Inflammatory macrophage (primary cell): ENCODE measurements around the gene PGBD5.
A peak's percentile ranks its signal among the peaks of the same experiment; 100 is the strongest.

Source experiments
- DNase-seq, 2 donors: peaks; one replicate each; pipeline ENCODE4 v3.0.0-alpha.2; 2020 to 2022

The PGBD5 gene

GRCh38 chr1:230321341-230321740, 104.8 kb downstream of the PGBD5 start:
- DNase-seq: no peak

- DNase-seq: no peak
Observed at GRCh38 chr1:230320804-230321203, 105.3 kb downstream of the PGBD5 start.

- no peak for DNase-seq
Observed at GRCh38 chr1:230319014-230319747, 107.0 kb downstream of the PGBD5 start.

DNA sequence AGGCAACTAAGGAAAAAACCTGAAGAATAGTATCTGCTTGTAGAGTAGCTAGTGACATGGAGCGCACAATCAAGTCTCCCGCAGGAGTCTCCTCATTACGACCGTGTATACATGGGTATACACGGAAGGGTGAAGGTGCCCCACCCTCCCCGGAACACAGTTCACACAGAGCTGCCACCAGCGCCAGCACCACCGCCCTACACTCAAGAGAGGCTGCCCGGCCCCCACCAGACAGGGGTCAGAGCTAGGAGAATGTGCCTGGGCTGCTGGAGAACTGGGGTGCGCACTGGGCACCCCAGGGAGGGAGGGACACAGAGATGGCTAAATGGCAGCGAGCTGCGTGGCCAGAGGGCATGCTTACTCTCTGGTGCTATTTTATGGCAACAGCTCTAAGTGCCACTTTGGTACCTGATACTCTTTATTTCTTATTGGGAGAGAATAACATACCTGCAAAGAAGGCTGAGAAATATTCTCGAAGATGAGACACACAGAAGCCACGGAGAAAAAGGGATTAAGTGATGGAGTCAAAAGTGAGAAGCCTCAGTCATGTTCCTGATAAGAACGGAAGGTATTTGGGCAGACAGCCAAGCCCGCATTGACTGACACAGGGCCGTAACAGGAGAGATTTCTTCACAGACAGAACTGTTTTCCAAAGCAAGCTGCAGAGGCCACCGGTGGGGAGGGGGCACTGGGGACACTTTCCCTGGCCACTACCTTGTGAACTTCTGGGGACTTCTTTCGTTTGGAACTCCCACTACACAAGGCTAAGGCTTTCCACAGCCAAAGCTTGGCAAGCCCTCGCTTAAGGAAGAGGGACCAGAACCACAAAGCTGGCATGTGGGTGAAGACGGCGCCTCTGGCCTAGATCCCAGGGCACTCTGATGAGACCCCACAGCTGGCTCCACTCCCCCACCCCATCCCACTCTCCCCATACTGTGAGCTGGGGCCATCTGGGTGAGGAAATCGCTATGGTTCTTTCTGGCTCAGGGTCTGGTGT, 108.0 kb downstream of the PGBD5 start:
- no peak for DNase-seq

DNA sequence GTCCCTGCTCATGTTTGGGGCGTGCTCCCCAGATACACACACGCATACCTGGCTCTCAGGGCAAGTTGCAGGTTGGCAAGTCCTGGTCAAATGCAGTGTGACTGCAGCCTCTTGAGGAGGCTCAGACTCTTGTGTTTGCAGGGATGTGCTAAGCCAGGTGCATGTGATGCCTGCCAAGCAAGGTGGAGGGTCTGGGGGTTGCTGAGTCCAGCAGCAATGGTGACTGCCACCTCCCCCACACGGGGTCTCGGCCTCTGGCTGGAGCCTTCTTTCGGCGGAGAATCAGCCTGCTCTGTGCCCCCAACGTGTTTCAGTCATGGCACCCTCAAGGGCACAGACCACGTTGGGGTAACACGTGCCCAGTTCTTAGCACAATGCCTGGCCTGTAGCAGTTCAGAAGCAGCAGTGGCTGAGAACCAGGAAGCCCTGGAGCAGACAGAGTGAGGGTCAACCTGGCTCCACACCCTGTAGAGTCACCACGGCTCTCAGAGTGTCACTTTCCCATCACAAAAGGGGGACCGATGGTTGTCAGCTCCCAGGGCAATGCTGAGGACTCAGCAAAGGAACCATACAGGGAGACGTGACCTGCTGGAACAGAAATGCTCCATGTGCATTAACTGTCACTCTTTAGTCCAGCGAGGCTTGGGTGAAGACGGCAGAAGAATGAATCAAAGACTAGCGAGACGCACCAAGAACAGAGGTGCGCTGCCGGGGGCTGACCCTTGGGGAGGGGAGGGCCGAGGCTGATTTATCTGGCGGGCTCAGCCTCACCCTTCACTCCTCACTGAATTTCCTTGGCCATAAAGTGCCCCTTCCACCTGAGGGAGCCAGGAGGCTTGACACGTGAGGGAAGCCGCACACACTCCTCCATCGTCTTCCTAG, 109.0 kb downstream of the PGBD5 start:
- DNase-seq: no peak

DNA sequence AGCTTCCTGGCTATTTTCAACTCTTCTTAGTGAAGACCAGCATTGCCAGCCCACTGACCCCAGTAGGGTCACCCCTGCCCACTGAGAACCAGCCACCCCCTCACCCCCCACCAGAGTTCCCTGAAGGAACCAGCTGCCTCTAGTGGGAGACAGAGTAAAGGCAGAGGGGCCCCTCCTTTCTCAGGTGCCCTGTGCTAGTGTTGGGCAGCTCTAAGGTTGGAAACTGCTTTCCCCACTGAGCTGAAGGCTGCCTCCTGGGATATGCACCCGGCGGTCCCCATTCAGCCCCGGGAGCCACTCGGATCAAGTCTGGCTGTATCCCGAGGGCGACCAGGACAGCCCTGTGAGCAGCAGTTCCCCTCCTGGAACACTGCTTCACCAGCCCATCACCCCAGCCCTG, 111.0 kb downstream of the PGBD5 start:
- DNase-seq: no peak

GRCh38 chr1:230314142-230314470, 112.0 kb downstream of the PGBD5 start:
- DNase-seq: no peak

GRCh38 chr1:230313453-230314141, 112.5 kb downstream of the PGBD5 start:
- DNase-seq: no peak

GRCh38 chr1:230312676-230313075, 113.5 kb downstream of the PGBD5 start:
- no peak for DNase-seq

GRCh38 chr1:230310381-230311163, 115.6 kb downstream of the PGBD5 start:
- DNase-seq: peak; percentile 74 to 82

GRCh38 chr1:230309646-230310177, 116.4 kb downstream of the PGBD5 start:
- no peak for DNase-seq

DNA sequence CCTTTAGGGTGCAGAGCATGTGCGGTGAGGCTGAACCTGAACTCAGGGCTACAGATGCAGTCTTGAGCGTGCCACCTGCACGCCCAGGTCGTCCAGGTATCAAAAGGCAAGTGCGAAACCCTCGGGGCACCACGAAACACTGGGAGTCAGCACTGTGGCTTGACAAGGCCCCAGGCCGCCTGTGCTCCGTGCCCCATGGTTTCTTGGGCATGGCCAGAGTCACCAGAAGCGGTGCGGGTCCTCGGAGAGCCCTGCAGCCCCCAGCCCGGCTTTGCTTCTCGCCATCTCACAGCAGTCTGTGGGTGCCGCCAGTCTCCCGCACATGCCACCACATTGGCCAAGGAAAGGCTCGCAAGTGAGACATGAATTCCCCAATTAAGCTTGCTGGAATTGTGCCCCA, 117.3 kb downstream of the PGBD5 start:
- no peak for DNase-seq

- no peak for DNase-seq
Observed at GRCh38 chr1:230308039-230308438, 118.1 kb downstream of the PGBD5 start.

DNA sequence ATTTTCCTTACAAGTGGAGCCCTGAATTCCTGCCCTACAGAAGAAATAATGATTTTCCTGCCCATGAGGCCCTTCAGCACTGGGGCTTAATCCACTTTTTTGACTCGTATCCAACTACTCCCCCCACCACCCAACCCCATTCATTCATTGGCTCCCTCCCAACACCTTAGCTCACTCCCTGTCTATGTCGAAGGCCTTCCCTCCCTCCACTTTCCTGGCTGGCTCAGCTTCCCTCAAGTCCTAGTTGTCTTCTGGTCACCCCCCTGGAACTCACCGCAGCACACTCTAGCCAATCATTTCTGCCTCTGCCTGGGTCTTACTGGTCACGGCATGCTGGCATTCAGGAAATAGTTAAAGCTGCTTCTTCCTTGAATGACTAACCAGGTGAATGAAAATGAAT, 118.9 kb downstream of the PGBD5 start:
- no peak for DNase-seq

DNA sequence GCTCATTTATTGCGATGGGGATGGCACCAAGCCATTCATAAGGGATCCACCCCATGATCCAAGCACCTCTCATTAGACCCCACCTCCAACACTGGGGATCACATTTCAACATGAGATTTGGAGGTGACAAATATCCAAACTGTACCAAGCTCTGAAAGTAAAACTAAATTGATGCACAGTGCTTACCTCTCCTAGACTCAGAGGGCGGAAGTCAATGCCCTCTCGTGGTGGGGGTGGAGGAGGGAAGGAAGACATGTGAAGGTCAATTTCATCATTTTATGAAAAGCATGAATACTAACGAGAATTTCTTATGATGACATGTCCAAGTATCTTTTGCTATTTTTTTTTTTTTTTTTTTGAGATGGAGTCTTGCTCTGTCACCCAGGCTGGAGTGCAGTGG, 120.0 kb downstream of the PGBD5 start:
- peak; percentile 36 to 52 for DNase-seq

GRCh38 chr1:230303822-230304221, 122.3 kb downstream of the PGBD5 start:
- peak; percentile 46 to 47 for DNase-seq

- DNase-seq: no peak
Observed at GRCh38 chr1:230303069-230303468, 123.1 kb downstream of the PGBD5 start.

DNA sequence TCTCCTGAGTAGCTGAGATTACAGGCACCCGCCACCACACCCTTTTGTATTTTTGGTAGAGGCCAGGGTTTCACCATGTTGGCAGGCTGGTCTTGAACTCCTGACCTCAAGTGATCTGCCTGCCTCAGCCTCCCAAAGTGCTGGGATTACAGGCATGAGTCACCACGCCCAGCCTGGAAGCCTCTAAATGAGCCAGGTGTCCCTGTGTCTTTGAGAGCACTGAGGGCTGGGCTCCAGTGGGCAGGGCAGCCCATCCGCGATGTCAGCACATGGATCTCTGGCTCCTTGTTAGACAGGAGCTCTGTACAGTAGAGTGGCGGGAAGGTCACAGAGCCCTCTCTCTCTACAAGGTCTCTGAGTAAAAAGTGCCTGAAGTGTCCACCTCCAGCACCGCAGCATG, 124.3 kb downstream of the PGBD5 start:
- no peak for DNase-seq

GRCh38 chr1:230301322-230301721, 124.8 kb downstream of the PGBD5 start:
- no peak for DNase-seq

DNA sequence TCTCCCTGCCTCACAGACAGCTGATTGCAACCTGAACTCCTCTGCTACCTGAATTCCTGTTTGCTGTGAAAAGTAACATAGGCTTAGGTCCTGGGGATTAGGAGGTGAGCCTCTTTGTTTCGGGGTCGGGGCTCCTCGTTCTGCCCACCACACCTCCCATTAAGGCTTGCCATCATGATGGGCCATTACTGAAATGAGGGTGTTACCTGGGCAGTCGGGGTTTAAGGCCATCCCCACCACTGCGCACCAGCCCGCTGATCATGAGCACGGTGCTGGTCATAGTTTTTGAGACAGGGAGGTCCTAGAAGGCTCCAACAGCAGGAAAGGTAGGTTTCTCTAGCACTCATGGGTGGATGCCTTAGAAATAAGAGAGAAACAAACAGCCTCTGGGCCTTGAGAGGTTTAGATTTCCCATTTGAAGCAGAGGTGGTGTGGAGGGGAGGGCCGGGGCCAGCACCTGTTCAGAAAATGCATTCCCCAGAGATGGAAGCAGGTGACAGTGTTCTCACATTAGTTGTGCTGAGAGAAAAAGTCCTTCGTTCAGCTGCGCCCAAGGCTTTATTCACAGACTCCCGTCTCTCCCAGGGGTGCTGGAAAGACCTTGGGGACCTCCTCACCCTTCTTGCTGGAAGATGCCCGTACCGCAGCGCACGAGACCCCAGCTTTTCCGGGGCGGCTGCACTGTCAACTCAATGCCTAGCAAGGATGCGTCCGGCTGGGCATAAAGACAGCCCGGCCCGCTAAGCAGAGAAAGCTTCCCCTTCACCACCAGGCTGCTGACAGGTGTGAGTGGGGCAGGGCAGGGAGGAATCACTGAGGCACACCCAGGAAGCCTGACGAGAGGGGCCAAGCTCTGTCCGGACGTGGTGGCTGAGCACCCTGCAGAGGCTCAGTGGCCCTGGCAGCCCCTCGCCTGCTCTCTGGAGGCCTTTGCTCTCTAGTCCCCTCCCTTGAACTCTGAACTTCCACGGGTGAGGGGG, 125.5 kb downstream of the PGBD5 start:
- DNase-seq: no peak
